GM18502 (cell line): Measurements from ENCODE around the gene AGMO.

Source experiments
- ATAC-seq: cut with Tn5 transposase; IDR thresholded peaks from one replicate; pipeline ENCODE4 v1.9.1; 2021; ENCODE audit warnings: mild to moderate bottlenecking; ENCODE audit not compliant: unreplicated experiment, poor library complexity

The AGMO gene

DNA sequence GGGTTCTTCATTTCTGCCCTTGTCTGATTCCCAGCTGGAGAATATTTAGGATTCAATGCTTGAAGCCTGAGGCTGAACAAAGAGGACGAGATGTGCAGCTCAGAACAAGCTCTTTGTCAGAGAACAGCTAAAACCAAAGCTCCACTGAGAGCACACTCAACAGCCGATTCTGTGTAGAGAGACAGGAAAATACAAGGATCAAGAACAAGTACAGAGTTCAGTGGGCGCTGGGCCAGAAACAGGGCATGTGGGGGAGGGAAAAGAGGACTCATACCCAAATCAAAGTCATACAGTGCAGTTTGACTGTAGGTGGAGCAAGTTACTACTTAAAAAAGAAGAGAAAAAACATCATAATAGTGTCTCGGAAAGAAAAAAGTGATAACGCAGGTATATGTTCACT, at the start of gene AGMO:
Gene AGMO, minus strand, starts transcription at position 181 of the 400 bp plus-strand sequence.
- no peak for ATAC-seq

DNA sequence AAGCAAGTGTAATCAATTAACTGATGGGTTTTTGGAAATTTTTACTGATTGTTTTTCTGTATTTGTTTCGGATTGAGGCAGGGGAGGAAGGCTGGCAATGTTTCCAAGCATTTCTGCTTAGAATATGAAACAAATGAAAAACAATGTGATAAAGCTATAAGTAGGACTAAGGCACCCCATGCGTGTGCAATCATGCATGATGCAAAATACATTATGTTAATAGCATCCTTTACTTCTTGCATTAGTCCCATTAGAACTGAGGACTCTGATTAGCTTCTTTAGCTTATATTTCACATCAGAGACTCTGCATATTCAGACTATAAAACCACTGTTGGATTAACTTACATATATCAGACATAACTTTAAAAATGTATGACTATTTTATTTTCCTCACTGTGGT, 48.7 kb upstream of the AGMO start:
- no peak for ATAC-seq

DNA sequence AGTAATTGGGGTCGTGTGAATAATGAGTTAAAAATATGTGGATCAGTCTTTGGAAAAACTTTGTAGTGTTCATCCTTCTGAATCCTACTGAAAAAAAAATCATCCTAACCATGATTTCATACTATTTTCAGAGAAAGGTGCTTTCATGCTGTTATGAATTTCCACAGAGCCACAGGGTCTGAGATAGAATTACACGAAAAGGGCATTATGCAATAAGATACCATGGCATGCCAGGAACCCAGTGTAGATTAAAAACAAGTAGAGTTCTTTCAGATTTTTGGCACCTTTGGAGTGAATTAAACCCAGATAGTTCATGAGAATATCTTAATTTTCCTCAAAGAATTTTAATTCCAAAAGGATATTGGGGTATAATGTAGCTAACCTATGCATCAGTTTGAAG, 47.5 kb upstream of the AGMO start:
- ATAC-seq, result no peak

DNA sequence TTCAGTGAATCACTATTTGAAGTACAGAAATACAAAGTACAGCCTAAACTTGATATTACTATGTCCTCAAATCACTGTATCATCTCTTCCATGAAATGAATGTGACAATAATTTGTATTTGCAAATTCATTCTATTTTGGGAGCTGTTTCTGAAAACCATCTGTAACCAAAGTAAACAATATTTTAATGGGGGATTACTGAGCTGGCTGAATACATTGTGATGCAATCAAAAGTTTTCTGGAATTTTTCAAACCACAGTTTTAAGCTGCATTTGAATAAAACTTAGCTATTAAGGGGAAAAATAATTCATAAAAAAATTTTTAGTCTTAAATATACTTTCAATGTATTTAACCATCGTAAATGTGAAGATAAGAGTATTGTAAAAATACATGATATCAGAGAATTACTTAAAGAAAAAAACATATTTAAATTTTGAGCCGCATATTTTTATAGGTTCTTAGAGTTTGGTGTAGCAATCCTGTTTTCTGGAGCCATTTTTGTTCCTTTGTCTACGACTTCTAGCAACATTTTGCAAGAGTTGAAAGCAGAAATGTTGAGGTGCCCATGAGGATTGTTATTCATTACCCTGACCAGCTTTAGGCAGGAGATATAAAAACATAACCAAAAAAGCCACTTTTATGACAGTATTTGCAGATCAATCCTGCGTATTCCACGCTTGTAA, 45.9 kb upstream of the AGMO start:
- ATAC-seq, result no peak

DNA sequence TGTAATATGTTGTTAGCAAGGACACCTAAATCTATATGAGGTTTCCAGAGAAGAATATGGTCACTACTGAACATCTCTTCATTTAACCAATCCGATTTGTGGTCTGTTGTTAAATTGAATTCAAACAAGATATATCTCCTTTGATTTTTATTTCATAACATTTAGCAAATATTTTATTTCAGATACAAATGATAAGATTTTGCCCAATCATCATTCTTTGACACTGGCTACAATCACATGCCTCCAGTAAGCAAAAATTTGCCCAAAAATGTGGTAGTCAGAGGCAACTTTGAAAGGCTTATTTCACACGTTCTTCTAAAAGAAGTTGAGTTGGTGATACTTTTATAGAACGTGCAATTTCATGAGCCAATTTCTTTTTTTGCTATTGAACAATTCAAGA, 44.7 kb upstream of the AGMO start:
- ATAC-seq, result no peak

DNA sequence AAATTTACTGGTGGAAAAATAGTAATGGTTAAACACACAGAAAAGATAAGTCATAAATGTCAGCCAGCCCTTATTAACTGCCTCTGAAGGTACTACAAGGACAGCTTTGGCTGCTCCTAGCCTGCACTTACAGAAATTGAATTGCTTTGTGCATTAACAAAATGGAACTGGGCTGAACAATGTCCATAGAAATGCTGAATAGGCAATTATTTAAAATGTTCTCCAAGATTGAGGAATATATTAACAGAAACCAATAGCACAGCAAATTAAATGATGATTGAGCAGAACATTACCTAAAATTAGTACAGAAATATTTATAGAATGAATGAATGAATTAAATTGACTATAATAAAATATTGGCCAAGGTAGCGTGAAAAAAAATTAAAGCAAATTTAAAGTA, 42.4 kb upstream of the AGMO start:
- ATAC-seq, result no peak

DNA sequence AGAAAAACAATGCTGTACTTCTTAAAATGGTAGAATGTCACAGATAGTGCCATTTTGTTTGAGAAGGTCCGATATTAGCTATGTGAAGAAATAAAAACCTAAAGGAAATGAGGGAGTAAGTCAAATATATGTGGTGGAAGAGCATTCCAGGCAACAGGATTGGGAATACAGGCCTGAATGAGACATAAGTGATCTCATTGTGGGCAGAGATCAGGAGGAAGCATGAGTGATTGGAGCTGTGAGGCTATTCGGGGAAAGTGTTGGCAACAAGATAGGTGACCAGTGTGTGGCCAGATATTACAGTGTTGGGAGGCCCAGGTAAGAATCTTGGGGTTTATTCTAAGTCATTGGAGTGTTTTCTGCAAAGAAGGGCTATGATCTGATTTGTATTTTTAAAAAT, 41.3 kb upstream of the AGMO start:
- ATAC-seq, result no peak

DNA sequence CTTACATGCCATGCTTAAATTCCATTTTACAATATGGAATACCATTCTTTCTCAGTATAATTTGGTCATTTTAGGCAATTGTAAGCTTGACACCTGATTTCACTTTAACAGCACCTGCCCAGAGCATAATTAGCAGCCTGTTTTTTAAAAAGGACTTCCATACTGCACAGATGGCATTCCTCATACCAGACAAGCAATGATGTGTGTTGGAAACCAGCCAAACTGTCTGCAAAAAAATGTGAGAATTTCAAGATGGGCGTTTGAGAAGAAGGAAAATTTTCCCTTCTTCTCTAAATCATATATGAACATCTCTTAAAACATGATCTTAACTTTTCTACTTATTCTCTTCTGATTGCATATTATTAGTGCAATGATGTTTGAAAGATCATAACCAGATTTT, 40.4 kb upstream of the AGMO start:
- ATAC-seq, result no peak

DNA sequence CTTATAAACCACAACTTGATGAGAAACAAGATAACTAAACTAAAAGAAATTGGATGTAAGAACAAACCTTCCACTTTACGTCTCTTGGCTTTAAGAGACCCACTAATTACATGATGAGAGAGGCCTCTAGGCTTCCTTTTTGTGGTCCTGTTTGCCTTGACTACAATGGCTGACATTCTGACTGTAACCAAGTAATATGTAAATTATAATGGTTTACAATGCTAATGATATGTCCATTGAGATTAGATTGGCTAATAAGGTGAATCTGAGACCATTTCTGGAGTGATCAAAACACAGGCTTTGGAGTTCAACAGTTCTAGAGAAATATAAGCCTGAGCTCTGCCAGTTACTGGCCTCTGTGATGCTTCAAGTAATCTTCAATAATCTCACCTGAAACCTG, 39.4 kb upstream of the AGMO start:
- no peak for ATAC-seq

DNA sequence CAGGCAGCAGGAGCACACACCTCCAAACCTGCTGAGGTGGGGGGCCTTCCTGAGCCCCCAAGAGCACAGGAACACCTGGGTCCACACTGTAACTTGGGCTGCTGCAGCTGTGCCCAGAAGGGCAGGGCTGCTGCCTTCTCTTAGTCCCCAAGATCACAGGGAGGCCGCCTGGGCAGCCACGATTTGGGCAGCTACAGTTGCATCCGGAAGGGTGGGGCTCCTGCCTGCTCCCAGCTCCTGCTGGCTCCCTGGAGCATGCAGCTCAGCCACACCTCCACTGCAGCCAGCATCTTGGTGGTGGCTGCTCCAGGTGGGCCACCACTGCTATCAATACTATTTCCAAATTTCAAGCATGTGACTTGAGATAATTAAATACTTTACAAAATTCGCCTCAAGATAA, 38.5 kb upstream of the AGMO start:
- no peak for ATAC-seq

DNA sequence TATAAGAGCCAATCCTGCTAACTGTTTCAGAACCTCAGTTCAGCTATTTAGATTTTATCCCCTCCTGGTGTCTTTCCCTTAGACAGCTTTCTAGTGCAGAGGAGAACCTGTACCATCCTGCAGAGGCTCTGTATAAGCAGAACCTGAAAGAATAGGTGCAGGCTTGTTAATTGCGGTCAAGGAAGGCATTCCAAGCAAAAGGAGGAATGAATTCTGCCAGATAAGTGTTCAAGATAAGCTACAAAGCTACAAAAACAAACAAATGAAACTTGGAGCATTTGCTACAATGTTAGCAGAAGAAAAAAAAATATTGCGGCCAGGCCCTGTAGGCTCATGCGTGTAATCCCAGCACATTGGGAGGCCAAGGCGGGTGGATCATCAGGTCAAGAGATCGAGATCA, 32.6 kb upstream of the AGMO start:
- ATAC-seq, result no peak

DNA sequence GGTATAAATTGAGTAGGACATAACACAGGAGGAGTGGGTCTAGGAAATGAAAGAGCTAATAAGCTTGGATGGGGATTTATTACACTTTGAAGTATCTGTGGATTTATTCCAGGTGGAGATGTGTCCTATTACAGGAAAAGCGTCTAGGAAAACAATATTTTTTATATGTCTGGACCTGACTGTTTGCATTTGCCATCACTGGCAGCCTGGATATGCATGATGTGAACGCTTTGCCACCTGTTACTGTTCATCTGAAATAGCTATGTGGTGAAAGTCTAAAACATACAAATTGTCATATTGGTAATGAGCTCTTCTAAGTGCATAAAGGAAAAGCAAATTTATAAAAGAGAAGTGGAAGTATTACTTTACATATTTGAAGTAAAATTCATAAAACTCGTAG, 31.6 kb upstream of the AGMO start:
- ATAC-seq, result no peak

DNA sequence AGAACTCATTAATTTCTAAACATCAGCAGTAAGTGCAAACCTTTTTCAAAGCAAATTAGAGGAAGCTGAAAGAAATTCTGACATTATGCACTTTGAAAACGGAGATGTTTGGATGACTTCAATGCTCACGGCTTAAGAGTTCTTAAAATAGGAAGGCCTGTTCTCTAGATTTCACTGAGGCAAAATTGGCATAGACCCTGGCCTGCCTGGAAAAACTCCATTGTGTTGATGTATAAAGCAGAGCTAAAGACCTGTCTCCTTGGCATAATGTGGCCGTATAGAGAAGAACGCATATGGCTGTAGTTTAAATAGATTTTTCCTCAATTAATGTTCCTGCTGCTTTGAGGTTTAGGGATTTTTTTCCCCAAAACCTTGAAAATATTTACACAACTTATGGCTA, 24.5 kb upstream of the AGMO start:
- ATAC-seq, result no peak

DNA sequence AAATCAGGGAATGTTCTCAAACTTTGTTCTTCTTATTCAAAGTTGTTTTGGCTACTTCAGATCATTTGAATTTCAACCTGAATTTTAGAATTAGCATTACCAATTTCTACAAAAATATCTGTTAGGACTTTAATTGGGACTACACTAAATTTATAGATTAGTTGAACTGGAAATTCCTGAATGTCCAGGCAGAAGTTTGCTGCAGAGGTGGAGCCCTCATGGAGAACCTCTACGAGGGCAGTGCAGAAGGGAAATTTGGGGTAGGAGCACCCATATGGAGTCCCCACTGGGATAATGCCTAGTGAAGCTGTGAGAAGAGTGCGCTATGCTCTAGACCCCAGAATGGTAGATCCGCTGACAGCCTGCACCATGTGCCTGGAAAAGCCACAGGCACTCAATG, 22.8 kb upstream of the AGMO start:
- ATAC-seq, result no peak

DNA sequence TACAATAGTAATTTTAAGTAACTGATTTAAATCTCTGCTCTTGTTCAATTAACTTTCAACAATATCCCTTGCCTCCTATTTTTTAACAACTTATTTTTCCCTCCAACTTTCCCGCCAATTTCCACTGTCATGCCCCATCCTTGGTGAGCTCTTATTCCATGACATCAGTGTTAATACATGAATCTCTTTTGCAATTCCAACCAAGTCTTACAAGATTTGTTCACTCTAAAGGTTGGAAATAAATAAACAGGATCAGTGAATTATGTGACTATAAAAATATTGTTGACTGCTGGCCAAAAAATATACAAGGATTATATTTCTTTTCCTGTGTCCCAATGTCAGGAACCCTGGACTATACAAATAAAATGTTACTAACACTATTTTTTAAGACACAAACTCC, 21.0 kb upstream of the AGMO start:
- ATAC-seq, result no peak

DNA sequence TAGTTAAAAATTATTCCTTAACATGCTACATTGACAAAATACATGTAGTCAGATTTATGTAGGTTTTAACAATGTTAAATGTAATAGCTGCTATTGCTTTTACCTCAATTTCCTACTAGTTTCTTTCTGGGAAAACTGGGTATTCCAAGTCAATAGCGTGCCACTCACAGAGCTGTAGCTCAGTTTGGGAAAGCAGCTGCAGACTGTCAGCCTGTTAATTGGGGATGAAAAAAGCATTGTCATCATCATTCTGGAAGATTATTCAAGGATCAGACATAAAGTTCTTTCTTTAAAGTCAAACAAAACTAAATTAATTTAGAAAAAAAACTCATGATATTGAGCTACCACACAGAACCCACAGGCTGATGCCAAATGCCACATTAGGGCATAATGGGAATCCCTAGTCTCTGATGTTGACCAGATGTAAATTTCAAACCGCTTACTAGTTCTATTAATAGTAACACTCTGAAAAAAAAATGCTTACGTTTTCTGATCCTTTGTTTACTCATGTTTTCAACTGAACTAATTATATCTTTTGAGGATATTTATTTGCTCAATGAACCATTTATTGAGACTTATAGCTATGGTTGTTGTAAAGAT, 19.6 kb upstream of the AGMO start:
- ATAC-seq, result no peak

DNA sequence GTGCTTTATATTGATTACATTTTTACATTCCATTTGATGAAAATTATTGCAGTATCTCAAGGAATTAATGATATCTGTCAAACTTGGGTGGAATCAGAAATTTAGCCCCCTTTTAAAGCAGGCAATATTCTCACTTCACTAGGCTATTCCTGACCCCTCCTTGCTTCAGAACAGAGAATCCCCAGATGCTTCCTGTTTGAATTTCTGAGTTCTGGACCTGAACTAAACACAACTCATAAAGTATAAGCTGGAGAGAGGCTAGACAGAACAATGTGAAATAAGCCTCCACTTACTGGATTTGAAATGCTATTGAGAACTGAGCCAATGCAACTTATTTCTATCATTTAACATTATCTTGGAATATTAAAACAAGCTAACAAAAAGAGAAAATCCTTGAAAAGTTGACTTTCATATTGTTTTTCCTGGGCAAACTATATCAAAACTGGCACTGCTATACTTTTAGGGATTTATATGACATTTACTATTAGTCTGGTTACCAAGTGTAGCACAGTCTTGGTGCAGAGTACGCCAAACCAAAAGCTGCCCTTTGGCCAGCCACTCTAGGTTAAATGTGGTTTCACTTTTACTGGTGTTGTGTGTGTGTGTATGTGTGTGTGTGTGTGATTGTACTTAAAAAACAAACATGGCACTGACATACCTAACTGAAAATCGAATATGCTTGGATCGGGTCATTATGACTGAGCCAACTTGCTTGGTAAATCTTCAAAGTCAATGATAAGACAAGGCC, 19.0 kb upstream of the AGMO start:
- no peak for ATAC-seq

DNA sequence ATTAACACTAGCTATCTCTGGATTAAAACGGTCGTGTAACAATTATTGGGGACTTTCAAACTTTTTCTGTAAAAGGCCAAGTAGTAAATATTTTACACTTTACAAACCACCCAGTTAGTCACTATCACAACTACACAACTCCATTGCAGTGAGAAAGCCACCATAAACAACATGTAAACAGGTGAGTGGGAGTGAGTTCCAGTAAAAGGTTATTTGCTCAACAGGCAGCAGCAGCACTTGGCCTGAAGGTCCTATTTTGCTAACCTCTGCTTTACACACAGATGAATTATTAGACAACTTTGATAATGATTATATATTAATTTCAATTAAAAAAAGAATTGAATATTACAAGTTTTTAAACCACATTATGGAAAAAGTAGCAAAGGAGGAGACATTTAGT, 15.8 kb upstream of the AGMO start:
- ATAC-seq, result no peak

DNA sequence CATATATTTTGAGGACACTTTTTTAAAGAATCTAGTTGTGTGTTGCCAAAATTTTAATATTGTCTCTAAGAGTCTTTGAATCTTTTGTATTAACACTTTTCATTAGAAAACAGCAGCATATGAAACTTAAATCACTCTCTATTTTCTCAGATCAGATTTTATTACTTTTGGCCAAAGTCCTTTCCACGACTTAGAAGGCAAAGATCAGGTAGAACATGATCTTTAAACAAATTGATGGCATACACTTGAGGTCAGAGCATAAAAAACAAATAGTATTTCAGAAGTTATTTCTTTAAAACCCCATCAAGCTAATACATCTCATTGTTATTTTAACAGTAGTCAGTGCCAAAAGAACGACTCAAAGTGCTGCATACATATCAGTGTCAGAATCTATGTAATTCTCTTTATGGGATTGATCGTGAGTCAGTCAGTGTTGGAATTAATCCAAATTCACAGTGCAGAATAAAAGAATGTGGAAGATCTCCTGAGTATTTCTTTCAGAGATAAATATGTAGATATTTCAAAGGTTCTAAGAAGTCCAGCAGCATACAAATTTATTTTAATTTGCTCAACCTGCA, 9.6 kb upstream of the AGMO start:
- ATAC-seq, result no peak

DNA sequence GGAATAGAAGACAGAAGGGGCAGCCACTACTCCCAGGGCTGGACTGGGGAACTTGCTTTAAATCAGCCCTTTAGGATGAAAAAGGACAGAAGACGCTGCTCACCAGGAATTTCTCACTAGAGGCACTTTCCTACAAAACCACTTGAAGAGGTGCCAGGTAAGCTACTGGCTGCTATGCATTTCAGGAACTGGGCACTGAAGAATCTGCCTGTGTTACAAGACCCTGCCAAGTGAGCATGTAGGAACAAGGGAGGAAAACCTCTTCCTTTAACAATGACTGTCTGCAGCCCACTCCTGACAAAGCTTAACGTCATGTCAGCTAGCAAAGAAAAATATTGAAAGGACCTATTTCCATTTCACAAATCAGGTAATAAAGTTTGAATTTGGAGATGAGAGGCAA, 5.8 kb upstream of the AGMO start:
- no peak for ATAC-seq

DNA sequence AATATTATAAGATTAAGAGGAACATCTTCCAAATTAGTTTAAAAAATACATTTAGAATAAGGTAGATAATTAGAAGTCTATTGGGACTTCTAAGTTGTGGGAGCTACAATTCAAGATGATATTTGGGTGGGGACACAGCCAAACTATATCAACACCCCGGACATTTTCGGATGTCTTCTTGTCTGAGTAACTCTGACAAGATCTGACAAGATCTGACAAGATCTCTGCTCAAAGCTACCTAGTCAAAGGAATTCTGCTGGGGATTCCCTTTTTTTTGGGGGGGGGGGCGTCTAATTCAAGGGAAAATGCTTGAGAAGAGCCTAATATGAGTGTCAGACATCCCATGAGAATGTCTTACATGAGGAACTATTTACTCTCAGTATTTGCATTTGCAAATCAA, 5.2 kb upstream of the AGMO start:
- ATAC-seq, result no peak

DNA sequence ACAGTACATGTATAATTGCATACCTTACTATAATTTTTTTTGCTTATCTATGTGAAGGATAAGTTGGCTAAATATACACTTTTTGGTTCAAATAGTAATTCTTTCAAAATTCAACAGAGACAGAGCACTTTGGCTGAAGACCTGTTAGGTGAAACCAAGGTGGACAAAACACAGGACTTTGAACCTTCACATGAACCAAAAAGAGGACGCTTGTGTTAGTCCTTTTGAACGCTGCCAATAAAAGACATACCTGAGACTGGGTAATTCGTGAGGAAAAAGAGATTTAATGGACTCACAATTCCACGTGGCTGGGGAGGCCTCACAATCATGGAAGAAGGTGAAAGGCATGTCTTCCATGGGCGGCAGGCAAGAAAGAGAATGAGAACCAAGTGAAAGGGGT, 4.7 kb upstream of the AGMO start:
- no peak for ATAC-seq
